NCI-H2227 (cell line): ENCODE results near the gene USP3.
"Not testable (repeated sequence)": the region's sequence is repeated elsewhere in the genome, so short reads cannot be mapped to it uniquely, and the experiment has no call there.

Experiments used
- DNase-seq: peaks from one replicate; lab custom pipeline; 2025; ENCODE audit not compliant: unreplicated experiment; lab: John Stamatoyannopoulos, UW

Gene USP3

GRCh38 chr15:63476229-63476632 is 28.2 kb upstream of the USP3 start:
- no peak for DNase-seq

GRCh38 chr15:63478243-63478642 is 26.1 kb upstream of the USP3 start:
- no peak for DNase-seq

- DNase-seq, result no peak
These were observed 24.0 kb upstream of the USP3 start for GRCh38 chr15:63480441-63480821.

- DNase-seq, result no peak
These were observed 23.1 kb upstream of the USP3 start for GRCh38 chr15:63481105-63481810.

GRCh38 chr15:63482874-63483323 is 21.5 kb upstream of the USP3 start:
- DNase-seq, result peak; percentile 3

GRCh38 chr15:63483521-63484371 is 20.6 kb upstream of the USP3 start:
- no peak for DNase-seq

- no peak for DNase-seq
These were observed 19.8 kb upstream of the USP3 start for GRCh38 chr15:63484433-63485186.

GRCh38 chr15:63487076-63487757 is 17.2 kb upstream of the USP3 start:
- peak; percentile 80 for DNase-seq

GRCh38 chr15:63487758-63488397 is 16.5 kb upstream of the USP3 start:
- DNase-seq, result not testable (repeated sequence)

- DNase-seq, result no peak
These were observed 15.9 kb upstream of the USP3 start for GRCh38 chr15:63488398-63488960.

GRCh38 chr15:63489352-63489751 is 15.0 kb upstream of the USP3 start:
- no peak for DNase-seq

- no peak for DNase-seq
These were observed 13.9 kb upstream of the USP3 start for GRCh38 chr15:63490345-63491034.

GRCh38 chr15:63491116-63491827 is 13.1 kb upstream of the USP3 start:
- no peak for DNase-seq

GRCh38 chr15:63491979-63492378 is 12.4 kb upstream of the USP3 start:
- no peak for DNase-seq

GRCh38 chr15:63492541-63493077 is 11.8 kb upstream of the USP3 start:
- no peak for DNase-seq

- DNase-seq, result no peak
These were observed 11.0 kb upstream of the USP3 start for GRCh38 chr15:63493436-63493835.

GRCh38 chr15:63494408-63494807 is 10.0 kb upstream of the USP3 start:
- DNase-seq, result no peak

GRCh38 chr15:63495343-63495742 is 9.1 kb upstream of the USP3 start:
- DNase-seq, result no peak
